ENCODE measurements around the gene GON4L.
"Not testable (repeated sequence)": the region's sequence is repeated elsewhere in the genome, so short reads cannot be mapped to it uniquely, and the experiment has no call there.

GON4L gene

DNA sequence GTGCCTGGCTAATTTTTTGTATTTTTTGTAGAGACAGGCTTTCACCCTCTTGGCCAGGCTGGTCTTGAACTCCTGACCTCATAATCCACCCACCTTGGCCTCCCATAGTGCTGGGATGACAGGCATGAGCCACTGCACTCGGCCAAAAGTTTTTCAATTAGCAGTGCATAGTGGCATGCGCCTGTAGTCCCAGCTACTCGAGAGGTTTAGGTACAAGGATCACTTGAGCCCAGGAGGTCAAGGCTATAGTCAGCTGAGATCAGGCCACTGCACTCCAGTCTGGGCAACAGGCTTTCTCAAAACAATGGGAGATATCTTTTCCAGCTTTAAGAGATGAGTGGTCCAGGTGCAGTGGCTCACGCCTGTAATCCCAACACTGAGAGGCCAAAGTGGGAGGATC, 137.3 kb downstream of the GON4L start:
- 97% methylated on average over 4 of the region's 4 CpGs for WGBS
- H3K4me2 ChIP-seq (ENCODE audit: low read length, poor library complexity, severe bottlenecking) = no peak overlapping the region
- H3K9me3 ChIP-seq (ENCODE audit: control insufficient read depth, low read length) = no peaks in the 10 kb centered on the region
- no peak overlapping the region for H3K18ac ChIP-seq (ENCODE audit: low read depth in 1 of 2, low read length in 2 of 2)
- no peak overlapping the region for H2AK5ac ChIP-seq (ENCODE audit: low read length, severe bottlenecking)
- H3K4me3 ChIP-seq (ENCODE audit: insufficient read depth in 1 of 2, low read depth in 1 of 2, low read length in 2 of 2) = no peak overlapping the region
- no peak overlapping the region for H3K9ac ChIP-seq (ENCODE audit: low read length)
- H3K27ac ChIP-seq (ENCODE audit: low read length, poor library complexity, severe bottlenecking) = no peak overlapping the region
- H2BK5ac ChIP-seq (ENCODE audit: low read depth, low read length, poor library complexity, severe bottlenecking) = no peak overlapping the region
- no peaks in the 10 kb centered on the region for H3K27me3 ChIP-seq (ENCODE audit: control insufficient read depth in 1 of 2, insufficient read depth in 1 of 2, low read length in 2 of 2)
- no peak overlapping the region for H3K4ac ChIP-seq (ENCODE audit: low read depth in 1 of 2, low read length in 2 of 2)
- H4K91ac ChIP-seq (ENCODE audit: low read length) = no peak overlapping the region
- H2BK15ac ChIP-seq (ENCODE audit: low read depth, poor library complexity, severe bottlenecking) = no peak overlapping the region
- H2BK12ac ChIP-seq (ENCODE audit: low read length in 2 of 2) = no peak overlapping the region
- H3K79me1 ChIP-seq (replicated peaks; ENCODE audit: low read length, poor library complexity, severe bottlenecking) = peaks cover 32% of the 10 kb centered on the region
- H3K4me1 ChIP-seq (ENCODE audit: control insufficient read depth, insufficient read depth, low read depth, low read length) = no peaks in the 10 kb centered on the region
- H2BK120ac ChIP-seq (ENCODE audit: low read depth, low read length) = no peak overlapping the region
- H3K36me3 ChIP-seq (ENCODE audit: control insufficient read depth in 1 of 2, insufficient read depth in 2 of 2, low read depth in 1 of 2, low read length in 2 of 2) = peaks cover 21 to 45% of the 10 kb centered on the region in 2 experiments
- H2AFZ ChIP-seq (ENCODE audit: low read depth, low read length) = no peak overlapping the region
- H3K23ac ChIP-seq (ENCODE audit: low read length in 2 of 2) = no peak overlapping the region
- no peak for DNase-seq
- no peak overlapping the region for H3K14ac ChIP-seq (ENCODE audit: low read length in 2 of 2)
- no peak overlapping the region for H4K8ac ChIP-seq (ENCODE audit: low read length)

DNA sequence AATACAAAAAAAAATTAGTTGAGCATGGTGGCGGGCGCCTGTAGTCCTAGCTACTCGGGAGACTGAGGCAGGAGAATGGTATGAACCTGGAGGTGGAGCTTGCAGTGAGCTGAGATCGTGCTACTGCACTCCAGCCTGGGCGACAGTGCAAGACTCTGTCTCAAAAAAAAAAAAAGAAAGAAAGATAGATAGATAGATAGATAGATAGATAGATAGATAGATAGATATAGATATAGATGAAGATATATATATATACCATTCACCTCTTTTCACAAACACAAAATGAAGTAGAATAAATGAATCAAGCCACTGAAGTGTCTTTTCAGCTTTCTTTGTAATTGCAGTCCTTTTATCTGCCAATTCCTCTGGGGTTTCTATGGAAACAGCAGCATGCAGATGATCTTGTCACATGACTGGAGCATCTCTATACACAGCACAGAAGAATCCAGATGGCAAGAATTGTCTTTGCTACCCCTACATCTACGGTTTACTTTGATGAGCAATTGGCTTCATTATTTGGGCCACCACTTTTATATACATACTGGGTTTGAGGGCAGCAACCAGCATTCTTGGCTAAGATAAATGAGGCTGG, 138.4 kb downstream of the GON4L start:
- H3K18ac ChIP-seq (ENCODE audit: low read depth in 1 of 2, low read length in 2 of 2); H2BK15ac ChIP-seq (ENCODE audit: low read depth, poor library complexity, severe bottlenecking); H3K9me3 ChIP-seq (ENCODE audit: control insufficient read depth, low read length); H3K14ac ChIP-seq (ENCODE audit: low read length in 2 of 2); H3K23ac ChIP-seq (ENCODE audit: low read length in 2 of 2); H3K27me3 ChIP-seq (ENCODE audit: control insufficient read depth in 1 of 2, insufficient read depth in 1 of 2, low read length in 2 of 2); H4K8ac ChIP-seq (ENCODE audit: low read length); H2BK120ac ChIP-seq (ENCODE audit: low read depth, low read length); H3K4me1 ChIP-seq (ENCODE audit: control insufficient read depth, insufficient read depth, low read depth, low read length); H3K4me2 ChIP-seq (ENCODE audit: low read length, poor library complexity, severe bottlenecking); H3K4ac ChIP-seq (ENCODE audit: low read depth in 1 of 2, low read length in 2 of 2); H2BK5ac ChIP-seq (ENCODE audit: low read depth, low read length, poor library complexity, severe bottlenecking); H3K4me3 ChIP-seq (ENCODE audit: insufficient read depth in 1 of 2, low read depth in 1 of 2, low read length in 2 of 2); H4K91ac ChIP-seq (ENCODE audit: low read length); H2AFZ ChIP-seq (ENCODE audit: low read depth, low read length); H3K27ac ChIP-seq (ENCODE audit: low read length, poor library complexity, severe bottlenecking); H2AK5ac ChIP-seq (ENCODE audit: low read length, severe bottlenecking); H2BK12ac ChIP-seq (ENCODE audit: low read length in 2 of 2); DNase-seq; H3K9ac ChIP-seq (ENCODE audit: low read length): not testable (repeated sequence)
- 99% methylated on average over 4 of the region's 6 CpGs for WGBS
- Histone ChIP-seq H3K79me1 (replicated peaks; ENCODE audit: low read length, poor library complexity, severe bottlenecking) (peaks cover 36% of the 10 kb centered on the region), H3K36me3 (ENCODE audit: control insufficient read depth in 1 of 2, insufficient read depth in 2 of 2, low read depth in 1 of 2, low read length in 2 of 2) (peaks cover 21 to 54% of the 10 kb centered on the region in 2 experiments)

DNA sequence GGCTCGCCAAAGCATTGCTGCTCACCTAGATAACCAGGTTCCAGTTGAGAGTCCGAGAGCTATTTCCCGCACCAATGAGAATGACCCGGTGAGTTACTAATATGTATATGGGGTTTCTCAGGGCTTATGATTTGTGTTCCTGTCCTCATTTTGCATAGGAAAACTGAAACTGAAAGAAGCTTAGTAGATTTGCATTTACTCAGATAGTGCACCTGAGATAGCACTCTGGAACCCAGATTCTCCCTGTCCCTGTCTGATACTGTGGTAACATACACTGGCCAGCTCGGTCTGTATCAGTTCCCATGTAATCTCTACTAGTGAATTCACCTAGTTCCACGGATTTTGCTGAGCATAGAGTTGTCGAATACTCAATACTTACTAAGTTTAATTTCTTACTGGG, 140.0 kb downstream of the GON4L start:
- Histone ChIP-seq H3K36me3 (ENCODE audit: control insufficient read depth in 1 of 2, insufficient read depth in 2 of 2, low read depth in 1 of 2, low read length in 2 of 2) (peaks cover 14 to 55% of the 10 kb centered on the region in 2 experiments), H3K4me1 (ENCODE audit: control insufficient read depth, insufficient read depth, low read depth, low read length) (no peaks in the 10 kb centered on the region), H3K27me3 (ENCODE audit: control insufficient read depth in 1 of 2, insufficient read depth in 1 of 2, low read length in 2 of 2) (no peaks in the 10 kb centered on the region), H2AK5ac (ENCODE audit: low read length, severe bottlenecking) (no peak overlapping the region), H3K4me3 (ENCODE audit: insufficient read depth in 1 of 2, low read depth in 1 of 2, low read length in 2 of 2) (no peak overlapping the region), H3K9ac (ENCODE audit: low read length) (no peak overlapping the region), H3K14ac (ENCODE audit: low read length in 2 of 2) (no peak overlapping the region), H2BK5ac (ENCODE audit: low read depth, low read length, poor library complexity, severe bottlenecking) (no peak overlapping the region), H4K91ac (ENCODE audit: low read length) (no peak overlapping the region), H2BK120ac (ENCODE audit: low read depth, low read length) (no peak overlapping the region), H3K4me2 (ENCODE audit: low read length, poor library complexity, severe bottlenecking) (no peak overlapping the region), H2BK12ac (ENCODE audit: low read length in 2 of 2) (no peak overlapping the region), H2AFZ (ENCODE audit: low read depth, low read length) (no peak overlapping the region), H3K79me1 (replicated peaks; ENCODE audit: low read length, poor library complexity, severe bottlenecking) (peaks cover 31% of the 10 kb centered on the region), H3K18ac (ENCODE audit: low read depth in 1 of 2, low read length in 2 of 2) (no peak overlapping the region), H3K4ac (ENCODE audit: low read depth in 1 of 2, low read length in 2 of 2) (no peak overlapping the region), H3K27ac (ENCODE audit: low read length, poor library complexity, severe bottlenecking) (no peak overlapping the region), H2BK15ac (ENCODE audit: low read depth, poor library complexity, severe bottlenecking) (no peak overlapping the region), H3K9me3 (ENCODE audit: control insufficient read depth, low read length) (no peaks in the 10 kb centered on the region), H4K8ac (ENCODE audit: low read length) (no peak overlapping the region), H3K23ac (ENCODE audit: low read length in 2 of 2) (no peak overlapping the region)
- 94% methylated on average over 7 of the region's 7 CpGs for WGBS
- DNase-seq = no peak

DNA sequence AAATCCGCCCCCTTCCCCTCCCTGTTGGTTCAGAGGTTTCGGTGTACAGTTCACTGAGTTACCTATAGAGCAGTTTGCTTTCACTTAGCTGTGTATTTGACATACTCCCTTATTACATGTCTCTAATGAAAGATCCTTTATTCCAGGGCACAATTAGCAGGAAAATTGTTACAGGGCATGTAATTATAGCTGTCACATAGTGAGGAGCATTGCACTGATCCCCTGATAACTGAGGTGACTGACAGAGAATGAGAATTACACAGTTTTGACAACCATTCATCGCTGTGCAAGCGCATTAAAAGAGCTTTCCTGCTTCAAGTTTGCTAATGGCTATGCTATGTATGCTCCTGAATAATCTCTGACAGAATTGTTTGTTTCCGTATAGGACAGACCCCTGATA, 141.2 kb downstream of the GON4L start:
- Histone ChIP-seq H3K9me3 (ENCODE audit: control insufficient read depth, low read length) (no peaks in the 10 kb centered on the region), H3K4me2 (ENCODE audit: low read length, poor library complexity, severe bottlenecking) (no peak overlapping the region), H3K4me1 (ENCODE audit: control insufficient read depth, insufficient read depth, low read depth, low read length) (no peaks in the 10 kb centered on the region), H2AFZ (ENCODE audit: low read depth, low read length) (no peak overlapping the region), H3K14ac (ENCODE audit: low read length in 2 of 2) (no peak overlapping the region), H3K18ac (ENCODE audit: low read depth in 1 of 2, low read length in 2 of 2) (no peak overlapping the region), H2AK5ac (ENCODE audit: low read length, severe bottlenecking) (no peak overlapping the region), H2BK12ac (ENCODE audit: low read length in 2 of 2) (no peak overlapping the region), H2BK15ac (ENCODE audit: low read depth, poor library complexity, severe bottlenecking) (no peak overlapping the region), H3K27ac (ENCODE audit: low read length, poor library complexity, severe bottlenecking) (no peak overlapping the region), H4K91ac (ENCODE audit: low read length) (no peak overlapping the region), H3K36me3 (ENCODE audit: control insufficient read depth in 1 of 2, insufficient read depth in 2 of 2, low read depth in 1 of 2, low read length in 2 of 2) (peaks cover 14 to 47% of the 10 kb centered on the region in 2 experiments), H3K23ac (ENCODE audit: low read length in 2 of 2) (no peak overlapping the region), H2BK5ac (ENCODE audit: low read depth, low read length, poor library complexity, severe bottlenecking) (no peak overlapping the region), H3K79me1 (replicated peaks; ENCODE audit: low read length, poor library complexity, severe bottlenecking) (peaks cover 28% of the 10 kb centered on the region), H3K4ac (ENCODE audit: low read depth in 1 of 2, low read length in 2 of 2) (no peak overlapping the region), H3K9ac (ENCODE audit: low read length) (no peak overlapping the region), H2BK120ac (ENCODE audit: low read depth, low read length) (no peak overlapping the region), H3K4me3 (ENCODE audit: insufficient read depth in 1 of 2, low read depth in 1 of 2, low read length in 2 of 2) (no peak overlapping the region), H4K8ac (ENCODE audit: low read length) (no peak overlapping the region), H3K27me3 (ENCODE audit: control insufficient read depth in 1 of 2, insufficient read depth in 1 of 2, low read length in 2 of 2) (no peaks in the 10 kb centered on the region)
- DNase-seq = no peak
- WGBS = 99% methylated on average over 3 of the region's 5 CpGs

Data from mesenchymal stem cell (in vitro differentiated cells and primary cell).